Measurements from ENCODE around the gene CRYGN.

CRYGN gene

DNA sequence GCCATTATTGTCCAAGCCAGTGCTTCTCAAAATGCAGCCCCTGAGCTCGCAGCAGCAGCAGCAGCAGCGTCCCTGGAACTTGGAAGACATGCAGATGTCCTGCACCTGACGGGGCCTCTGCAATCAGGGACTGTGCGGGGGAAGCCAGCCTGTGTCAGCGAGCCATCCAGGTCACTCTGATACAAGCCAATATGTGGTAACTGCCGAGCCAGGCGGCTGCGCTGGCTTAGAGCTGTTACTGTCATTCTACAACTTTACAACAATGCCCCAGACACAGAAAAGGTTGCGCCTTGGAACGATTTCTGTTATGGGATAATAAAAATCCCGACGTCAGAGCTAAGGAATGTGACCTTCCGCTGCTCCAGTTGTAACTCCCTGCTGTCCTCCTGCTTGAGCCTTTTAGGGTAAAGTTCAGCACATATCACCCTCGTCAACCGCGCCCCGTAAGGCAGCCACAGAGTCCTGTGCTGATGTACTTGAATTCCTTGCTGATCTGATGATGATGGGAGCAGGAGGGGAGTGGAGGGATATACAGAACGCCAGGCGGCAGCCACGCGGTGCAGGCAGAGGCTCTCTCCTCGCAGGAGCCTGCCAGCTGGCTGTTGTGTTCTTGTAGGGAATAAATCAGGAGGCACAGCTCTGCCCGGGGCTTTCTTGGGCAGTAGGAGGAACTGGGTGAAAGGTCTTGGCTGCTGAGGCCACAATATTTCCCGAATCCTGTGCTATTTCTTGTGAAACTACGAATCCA, 20.0 kb upstream of the CRYGN start:
- peak; percentile 39 to 40 for DNase-seq (ENCODE audit: low read depth in 2 of 2)

DNA sequence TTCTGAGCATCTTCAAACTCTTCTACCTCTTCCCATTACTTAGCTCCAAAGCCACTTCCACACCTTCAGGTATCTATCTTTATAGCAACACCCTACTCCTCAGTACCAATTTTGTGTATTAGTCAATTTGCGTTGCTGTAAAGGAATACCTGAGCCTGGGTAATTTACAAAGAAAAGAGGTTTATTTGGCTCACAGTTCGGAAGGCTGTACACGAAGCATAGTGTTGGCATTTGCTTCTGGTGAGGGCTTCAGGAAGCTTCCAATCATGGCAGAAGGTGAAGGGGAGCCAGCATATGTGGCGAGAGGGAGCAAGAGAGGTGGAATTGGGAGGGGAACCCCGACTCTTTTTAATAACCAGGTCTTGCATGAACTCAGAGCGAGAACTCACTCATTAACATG, 17.6 kb upstream of the CRYGN start:
- DNase-seq (ENCODE audit: low read depth in 2 of 2) = no peak

DNA sequence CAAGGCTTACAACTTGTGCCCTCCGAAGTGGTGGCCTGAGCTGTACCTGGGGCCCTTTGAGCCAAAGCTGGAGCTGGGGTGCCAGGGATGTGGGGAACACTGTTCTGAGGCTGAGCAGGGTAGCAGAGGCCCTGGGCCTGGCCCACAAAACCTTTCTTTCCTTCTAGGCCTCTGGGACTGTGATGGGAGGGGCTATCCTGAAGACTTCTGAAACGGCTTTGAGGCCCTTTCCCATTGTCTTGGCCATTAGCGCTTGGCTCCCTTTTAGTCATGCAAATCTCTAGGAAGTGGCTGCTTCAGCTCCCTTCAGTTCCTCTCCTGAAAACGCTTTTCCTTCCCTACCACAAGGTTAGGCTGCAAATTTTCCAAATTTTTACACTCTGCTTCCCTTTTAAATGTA, 16.8 kb upstream of the CRYGN start:
- no peak for DNase-seq (ENCODE audit: low read depth in 2 of 2)

DNA sequence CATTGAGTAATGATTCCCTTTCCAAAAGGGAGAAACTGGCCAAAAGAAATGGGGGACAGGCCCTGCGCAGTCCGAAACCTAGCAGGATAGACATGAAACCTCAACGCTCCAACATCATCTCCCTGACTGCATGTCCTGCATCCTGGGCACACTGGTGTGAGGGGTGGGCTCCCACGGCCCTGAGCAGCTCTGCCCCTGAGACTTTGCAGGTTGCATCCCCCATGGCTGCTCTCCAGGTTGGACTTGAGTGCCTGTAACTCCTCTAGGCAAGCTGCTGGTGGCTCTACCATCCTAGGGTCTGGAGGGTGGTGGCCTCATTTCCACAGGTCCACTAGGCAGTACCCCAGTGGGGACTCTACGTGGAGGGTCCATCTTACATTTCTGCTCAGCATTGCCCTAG, 16.3 kb upstream of the CRYGN start:
- DNase-seq (ENCODE audit: low read depth in 2 of 2) = no peak

DNA sequence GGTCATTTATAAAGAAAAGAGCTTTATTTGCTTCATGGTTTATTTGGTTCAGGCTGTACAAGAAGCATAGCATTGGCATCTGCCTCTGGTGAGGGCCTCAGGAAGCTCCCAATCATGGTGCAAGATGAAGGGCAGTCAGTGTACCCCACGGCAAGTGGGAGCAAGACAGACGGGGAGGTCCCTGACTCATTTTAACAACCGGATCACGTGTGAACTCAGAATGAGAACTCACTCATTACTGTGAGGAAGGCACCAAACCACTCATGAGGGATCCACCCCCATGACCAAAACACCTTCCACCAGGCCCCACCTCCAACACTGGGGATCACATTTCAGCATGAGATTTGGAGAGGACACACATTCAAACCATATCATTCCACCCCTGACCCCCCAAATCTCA, 15.7 kb upstream of the CRYGN start:
- DNase-seq (ENCODE audit: low read depth in 2 of 2) = no peak

DNA sequence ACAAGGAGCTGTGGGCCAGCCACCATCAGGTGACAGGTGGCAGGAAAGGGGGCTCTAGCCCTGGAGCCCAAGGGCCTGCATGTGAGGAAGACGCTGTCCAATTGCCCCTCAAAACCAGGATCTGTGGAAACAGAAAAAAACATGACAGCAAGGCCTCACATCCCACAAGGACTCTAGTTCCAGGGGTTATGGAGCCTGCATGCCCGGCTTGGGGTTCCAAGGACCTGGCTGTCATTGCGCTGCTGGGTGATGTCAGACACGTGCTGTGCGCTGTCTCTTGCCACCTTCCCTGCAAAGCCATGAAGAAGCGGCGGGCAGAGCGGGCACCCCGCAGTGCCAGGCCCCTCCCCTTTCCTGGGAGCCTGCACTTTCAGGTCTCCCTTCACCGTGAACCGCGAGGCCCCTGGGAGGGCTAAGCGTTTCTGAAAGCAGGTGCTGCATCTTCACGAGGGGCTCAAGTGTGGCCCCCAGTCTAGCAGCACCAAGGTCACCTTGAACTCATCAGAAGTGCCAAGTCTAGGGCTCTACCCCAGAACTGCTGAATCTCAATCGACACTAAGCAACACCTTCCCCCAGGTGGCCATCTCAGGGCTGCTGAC, 15.1 kb upstream of the CRYGN start:
- no peak for DNase-seq (ENCODE audit: low read depth in 2 of 2)

DNA sequence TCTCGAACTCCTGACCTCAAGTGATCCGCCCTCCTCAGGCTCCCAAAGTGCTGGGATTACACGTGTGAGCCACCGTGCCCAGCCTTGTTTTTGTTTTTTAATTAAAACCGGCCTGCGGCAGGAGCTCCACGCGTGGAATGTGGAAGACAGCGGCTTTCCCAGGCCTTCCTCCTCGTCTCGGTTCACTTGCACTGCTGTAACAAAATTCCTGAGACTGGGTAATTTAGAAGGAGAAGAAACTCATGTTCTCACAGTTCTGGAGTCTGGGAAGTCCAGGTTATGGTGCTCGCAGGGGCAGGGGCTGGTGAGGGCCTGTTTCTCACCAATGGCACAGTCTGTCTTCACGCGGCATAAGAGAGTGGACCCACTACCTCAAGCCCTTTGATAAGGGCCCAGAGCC, 14.4 kb upstream of the CRYGN start:
- DNase-seq (ENCODE audit: low read depth in 2 of 2) = peak in 1 of 2 experiments; percentile 12

DNA sequence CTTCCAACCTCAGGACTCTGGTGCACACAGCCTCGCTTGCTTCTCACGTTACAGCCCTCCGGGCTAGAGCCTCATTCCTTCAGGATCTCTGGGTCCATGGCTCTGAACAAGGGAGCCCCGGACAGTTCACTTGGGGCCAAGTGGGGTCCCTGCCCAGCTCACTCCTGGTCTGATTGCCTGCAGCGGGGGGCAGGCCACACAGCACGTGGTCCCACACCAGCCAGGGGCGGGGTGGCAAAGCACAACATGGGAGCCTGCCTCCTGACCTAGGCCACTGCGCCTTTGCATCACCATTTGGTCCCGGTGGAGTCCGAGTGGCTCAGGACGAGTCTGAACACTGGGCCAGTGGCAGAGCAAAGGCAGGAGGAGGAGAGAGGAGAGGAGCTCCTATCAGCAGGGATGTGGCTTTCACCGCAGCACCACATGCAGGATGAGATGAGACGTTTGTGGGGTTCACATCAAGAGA, 13.4 kb upstream of the CRYGN start:
- no peak for DNase-seq (ENCODE audit: low read depth in 2 of 2)

DNA sequence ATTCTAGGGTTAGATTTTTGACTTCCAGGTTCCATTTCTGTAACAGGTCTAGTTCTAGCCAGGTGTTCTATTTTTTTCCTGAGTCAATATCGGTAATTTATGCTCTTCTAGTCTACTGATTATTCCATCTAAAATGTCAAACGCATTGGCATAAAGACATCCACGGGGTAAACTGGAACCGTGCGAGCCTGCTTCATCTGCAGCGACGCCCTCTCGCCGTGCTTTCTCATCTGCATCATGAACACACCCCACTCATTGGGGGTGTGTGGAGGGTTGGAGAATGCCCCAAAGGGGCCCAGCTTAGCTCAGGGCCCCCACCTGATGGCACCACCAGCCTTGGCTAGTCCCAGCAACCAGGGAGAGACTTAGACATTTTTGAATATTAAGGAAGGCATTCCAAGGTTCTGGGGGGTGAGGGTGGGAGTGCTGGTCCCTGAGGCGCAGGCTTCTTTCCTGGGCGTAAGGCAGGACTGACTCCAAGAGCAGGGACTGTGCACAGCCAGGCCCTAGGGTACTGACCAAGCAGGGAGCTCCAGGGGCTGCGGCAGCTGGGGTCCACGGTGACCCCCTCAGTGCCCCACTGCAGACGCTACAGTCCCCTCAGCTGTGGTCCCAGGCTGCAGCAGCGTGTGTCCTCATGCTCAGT, 12.9 kb upstream of the CRYGN start:
- DNase-seq (ENCODE audit: low read depth in 2 of 2) = no peak

DNA sequence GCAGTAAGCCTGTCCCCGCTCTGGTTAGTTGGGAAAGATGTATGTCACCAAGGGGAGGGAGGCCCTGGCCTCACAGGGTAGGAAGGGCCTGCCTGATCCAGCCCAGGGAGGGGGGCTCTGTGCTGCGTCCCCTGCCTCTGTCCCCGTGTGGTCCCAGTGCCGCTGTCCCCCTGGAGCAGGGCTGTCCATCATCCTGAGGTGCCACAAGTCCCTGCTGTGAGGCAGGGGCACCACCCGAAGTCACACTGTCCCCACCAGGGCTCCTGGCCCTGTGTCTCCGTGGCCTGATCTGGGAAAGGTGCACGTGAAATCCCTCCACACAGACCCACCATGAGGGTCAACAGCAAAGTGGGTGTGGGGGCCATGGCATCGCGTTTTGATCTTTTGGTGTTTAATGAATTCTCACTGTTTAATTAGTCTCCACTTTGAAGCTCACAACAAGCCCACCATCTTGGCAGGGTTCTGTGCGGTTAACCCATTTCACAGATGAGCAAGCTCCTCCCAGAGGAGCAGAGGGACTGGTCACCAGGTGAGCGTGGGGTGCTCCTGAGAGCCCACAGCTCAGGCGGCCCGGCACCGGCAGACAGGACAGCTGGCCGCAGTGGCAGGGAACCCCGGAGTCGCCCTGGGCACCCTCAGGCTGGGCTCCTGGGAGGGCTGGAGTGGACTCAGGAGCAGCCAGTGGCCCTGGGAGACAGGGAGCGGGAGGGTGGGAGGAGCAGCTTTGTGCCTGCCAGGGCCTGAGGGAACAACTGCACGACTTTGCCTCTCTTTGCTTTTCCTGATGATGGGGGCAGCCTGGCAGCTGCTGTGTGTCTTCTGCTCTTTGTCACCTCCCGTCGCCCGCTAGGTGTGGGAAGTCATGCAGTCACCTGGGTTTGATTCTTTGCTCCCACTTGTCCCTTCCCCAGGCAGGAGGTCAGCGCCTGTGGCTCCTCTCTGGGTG, 12.0 kb upstream of the CRYGN start:
- no peak for DNase-seq (ENCODE audit: low read depth in 2 of 2)

DNA sequence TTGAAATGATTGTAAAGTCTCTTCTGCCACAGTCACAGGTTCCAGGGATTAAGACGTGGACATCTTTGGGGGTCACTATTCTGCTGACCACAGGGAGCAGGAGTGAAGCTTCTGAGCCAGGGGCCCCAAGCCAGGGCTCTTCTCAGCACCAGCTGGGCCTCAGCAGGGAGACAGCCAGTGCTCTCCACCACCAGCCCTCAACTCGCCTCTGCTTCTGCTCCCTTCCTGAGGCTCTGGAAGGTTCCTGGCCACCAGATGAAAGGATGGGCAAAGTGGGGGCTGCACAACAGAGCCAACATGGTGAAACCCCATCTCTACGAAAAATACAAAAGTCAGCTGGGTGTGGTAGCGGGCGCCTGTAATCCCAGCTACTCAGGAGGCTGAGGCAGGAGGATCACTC, 11.2 kb upstream of the CRYGN start:
- DNase-seq (ENCODE audit: low read depth in 2 of 2) = no peak

DNA sequence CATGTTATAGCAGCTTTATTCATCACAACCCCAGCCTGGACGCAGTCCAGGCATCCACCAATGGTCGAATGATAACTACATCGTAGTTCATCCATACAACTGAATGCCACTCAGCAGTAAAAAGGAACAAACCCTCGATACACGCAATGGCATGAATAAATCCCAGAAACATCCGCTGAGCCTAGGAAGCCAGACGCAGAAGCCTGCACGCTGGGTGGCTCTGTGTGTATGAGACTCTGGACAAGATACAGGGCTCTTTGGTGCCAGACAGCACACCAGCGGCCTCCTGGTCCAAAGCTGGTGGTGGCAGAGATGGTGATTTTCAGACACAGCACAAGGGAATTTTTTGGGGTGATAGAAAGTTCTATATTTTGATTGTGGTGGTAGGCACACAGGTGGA, 10.0 kb upstream of the CRYGN start:
- no peak for DNase-seq (ENCODE audit: low read depth in 2 of 2)

DNA sequence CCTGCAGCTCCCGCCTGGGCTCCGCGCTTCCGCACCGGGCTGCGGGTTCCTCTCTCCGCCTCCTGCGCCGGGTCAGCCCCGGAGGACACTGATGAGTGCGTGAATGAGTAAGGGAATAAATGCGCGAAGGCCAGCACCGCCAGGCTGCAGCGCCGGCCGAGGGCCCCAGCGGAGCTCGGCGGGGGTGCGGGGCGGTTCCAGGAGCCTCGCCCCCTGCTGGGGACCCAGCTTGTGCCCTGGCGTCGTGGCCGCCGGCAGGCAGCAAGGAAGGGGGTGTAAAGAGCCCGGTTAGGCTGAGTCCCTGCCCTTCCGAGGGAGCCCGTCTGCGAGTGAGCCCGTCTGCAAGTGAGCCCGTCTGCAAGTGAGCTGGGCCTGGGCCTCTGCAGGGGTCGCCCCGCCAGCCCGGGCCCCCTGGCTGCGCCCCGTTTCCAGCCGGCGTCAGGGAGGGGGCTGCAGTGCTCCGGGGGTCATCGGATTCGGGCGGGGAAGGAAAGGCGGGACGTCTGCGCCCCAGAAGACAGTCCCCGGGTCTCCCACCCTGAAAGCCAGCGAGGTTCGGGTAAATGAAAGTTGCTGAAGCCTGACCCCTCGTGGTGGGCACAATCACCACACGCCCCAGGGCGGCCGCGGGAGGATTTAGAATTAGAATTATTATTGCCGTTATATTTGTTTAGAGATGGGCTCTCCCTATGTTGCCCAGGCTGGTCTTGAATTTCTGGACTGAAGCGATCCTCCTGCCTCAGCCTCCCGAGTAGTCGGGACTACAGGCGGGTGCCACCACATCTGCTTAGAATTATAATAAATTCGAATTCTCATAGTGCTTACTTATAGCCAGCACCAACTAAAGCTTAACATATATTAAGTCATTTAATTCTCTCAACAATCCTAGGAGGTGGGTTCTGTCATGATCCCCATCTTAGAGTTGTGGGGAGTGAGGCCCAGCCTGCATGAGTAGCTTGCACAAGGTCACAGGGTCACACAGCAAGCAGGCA, 8.6 kb upstream of the CRYGN start:
- DNase-seq (ENCODE audit: low read depth in 2 of 2) = no peak

DNA sequence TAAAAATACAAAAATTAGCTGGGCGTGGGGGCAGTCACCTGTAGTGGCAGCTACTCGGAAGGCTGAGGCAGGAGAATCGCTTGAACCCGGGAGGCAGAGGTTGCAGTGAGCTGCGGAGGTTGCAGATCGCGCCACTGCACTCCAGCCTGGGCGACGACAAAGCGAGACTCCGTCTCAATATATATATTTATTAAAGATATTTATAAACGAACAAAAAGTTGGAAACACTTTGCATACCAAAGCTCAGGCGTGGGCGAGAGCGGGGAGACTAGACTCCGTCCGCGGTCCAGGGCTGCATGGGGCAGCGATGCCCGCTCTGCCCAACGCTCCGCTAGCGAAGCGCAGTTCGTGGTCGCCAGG, 7.9 kb upstream of the CRYGN start:
- no peak for DNase-seq (ENCODE audit: low read depth in 2 of 2)

DNA sequence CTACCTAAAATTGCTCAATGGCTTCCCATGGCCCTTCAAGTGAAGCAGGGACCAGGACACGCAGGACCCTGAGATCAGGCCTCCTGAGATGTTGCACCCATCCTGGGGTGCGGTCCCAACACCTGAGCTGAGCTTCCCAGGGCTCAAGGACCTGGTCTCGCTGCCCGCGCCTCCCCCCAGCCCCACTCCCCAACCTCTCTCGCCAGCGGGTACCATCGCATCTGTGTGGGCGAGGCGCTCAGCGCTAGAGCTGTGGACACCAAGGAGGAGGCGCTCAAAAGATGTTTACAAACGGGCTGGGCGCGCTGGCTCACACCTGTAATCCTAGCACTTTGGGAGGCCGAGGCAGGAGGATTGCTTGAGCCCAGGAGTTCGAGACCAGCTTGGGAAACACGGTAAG, 7.4 kb upstream of the CRYGN start:
- DNase-seq (ENCODE audit: low read depth in 2 of 2) = no peak

DNA sequence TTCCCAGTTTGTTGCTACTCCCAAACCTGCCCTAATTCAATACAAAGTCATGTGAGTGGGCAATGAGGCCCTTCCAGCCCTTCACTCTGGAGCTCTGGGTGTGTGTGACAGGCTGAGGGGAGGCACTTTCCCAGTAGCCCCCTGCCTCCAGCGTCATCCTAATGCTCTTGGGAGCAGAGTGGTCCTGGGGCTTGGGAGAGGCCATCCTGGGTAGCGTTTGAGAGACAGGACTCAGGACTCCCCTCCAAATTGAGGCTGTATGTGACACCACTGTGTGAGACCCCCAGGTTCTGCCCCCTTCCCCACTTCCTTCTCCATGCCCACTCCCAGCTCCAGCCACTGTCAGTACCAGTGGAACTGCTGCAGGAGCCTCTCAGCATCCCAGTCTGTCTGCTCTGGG, 6.5 kb upstream of the CRYGN start:
- DNase-seq (ENCODE audit: low read depth in 2 of 2) = no peak

DNA sequence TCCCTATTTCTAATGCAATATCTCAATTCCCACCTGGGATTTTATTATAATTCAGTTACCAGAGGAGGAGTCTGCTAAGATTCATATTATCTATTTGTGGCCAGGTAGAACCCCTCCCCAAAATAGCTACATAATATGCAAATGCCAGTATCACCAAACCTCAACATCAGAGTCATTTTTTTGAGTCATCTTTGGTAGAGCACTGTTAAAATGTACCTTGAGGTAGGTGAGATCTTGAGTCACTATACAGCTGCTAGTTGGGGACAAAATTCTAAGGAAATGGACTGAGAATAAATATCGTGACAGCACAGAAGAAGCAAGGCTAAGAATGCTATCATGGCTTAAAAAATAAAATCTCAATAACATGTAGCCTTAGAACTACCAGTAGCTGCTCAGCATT, 4.7 kb upstream of the CRYGN start:
- DNase-seq (ENCODE audit: low read depth in 2 of 2) = no peak

DNA sequence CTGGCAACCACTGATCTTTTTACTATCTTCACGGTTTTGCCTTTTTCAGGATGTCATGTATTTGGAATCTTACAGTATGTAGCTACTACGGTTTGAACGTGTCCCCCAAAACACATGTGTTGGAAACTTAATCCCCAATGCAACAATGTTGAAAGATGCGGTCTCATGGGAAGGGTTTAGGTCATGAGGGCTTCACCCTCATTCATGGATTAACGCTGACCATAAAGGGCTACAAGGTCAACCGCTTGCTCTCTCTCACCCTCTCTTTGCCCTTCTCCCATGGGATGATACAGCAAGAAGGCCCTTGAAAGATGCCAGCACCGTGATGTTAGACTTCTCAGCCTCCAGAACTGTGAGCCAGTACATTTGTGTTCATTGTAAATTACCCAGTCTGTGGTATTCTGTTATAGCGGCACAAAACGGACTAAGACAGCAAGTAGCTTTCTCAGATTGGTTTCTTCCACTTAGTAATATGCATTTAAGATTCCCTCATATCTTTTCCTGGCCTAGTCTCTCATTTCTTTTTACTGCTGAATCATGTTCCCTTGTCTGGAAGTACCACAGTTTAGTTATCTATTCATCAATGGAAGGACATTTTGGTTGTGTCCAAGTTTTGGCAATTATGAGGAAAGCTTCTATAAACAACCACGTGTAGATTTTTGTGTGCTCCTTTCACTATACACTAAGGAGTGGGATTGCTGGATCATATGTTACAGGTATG, 3.0 kb upstream of the CRYGN start:
- DNase-seq (ENCODE audit: low read depth in 2 of 2) = no peak

DNA sequence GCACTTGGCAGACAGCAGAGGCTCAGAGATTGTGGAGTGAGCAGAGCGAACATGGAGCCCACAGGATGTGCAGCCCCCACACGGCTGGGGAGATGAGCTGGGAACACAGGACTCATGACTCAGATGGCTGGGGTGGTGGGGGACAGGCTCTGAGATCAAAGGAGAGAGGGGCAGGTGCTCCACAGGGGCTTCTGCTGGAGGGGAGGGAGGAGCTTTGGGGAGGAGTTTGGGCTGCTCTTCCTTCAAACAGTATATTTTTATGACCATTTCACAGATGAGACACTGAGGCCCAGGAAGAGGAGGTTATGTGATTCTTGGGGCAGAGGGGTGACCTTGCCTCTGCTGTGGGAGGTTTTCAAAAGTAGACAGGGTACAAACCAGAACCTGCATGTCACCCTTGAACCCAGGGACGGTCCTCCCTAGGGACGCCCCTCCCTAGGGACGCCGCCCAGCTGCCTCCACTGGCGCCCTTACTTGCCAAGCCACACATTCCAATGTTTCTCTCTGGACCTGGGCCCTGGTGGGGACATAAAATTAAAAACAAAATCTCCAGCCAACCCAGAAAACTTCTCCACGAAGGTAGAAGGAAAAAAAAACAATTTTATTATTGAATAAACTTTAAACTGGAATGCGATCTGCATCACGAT, 981 bp upstream of the CRYGN start:
- no peak for DNase-seq (ENCODE audit: low read depth in 2 of 2)

Measured in fibroblast of skin of left biceps (primary cell).